B cell (primary cell): ENCODE measurements around the gene ATP11A. TPM values are rescaled to one million over a fixed set of nuclear protein-coding genes. Genes with fewer than 3 reads are reported as not detected.

Experiments
- ATAC-seq: fragments of 200-7000 bp; cut with Tn5 transposase; one replicate; pipeline ENCODE4 v1.10.0; 2021; ENCODE audit warnings: low read depth, mild to moderate bottlenecking, moderate number of reproducible peaks, moderate library complexity
- CTCF ChIA-PET: fragments of 350-600 bp; sonication (Branson Sonifier 250); formaldehyde crosslinking; loops from one replicate; lab custom pipeline; 2021; ENCODE audit warnings: antibody characterized with exemption, inconsistent platforms; lab: Charles Lee
- POLR2A ChIA-PET: fragments of 350-600 bp; sonication (Branson Sonifier 250); formaldehyde crosslinking; loops from one replicate; lab custom pipeline; 2021; ENCODE audit warnings: antibody characterized with exemption; lab: Charles Lee
- DNase-seq: peaks from one replicate; pipeline ENCODE4 v3.0.0; 2013
- H2AFZ ChIP-seq: 2 replicates; pipeline ENCODE4 v1.6.1; 2012; ENCODE audit warnings: mild to moderate bottlenecking, low read depth, low read length; ENCODE audit not compliant: insufficient read depth, poor library complexity, severe bottlenecking
- H3K27ac ChIP-seq, 2 donors: 1 replicate in 1 of 2; 2 replicates in 1 of 2; pipeline ENCODE4 v1.5.1; 2012 to 2013; ENCODE audit warnings: low read length in 2 of 2, mild to moderate bottlenecking in 2 of 2, moderate library complexity in 1 of 2
- H3K27me3 ChIP-seq, 4 experiments: fragments of 200-600 bp in 1 of 4; sonication (generic) in 1 of 4; replicated peaks in 1 of 4; 1 replicate in 2 of 4; 2 replicates in 2 of 4; pipeline versions ENCODE4 v1.6.1 to v1.7.0; 2013 to 2016; ENCODE audit warnings: low read length in 3 of 4, mild to moderate bottlenecking in 2 of 4, mixed read lengths in 1 of 4, moderate library complexity in 1 of 4; ENCODE audit not compliant: insufficient read depth in 4 of 4, control insufficient read depth in 3 of 4; ENCODE audit errors: control extremely low read depth in 1 of 4
- H3K36me3 ChIP-seq, 2 experiments: replicated peaks in 1 of 2; 1 replicate in 1 of 2; 2 replicates in 1 of 2; pipeline versions ENCODE4 v1.6.1 to v1.7.1; 2013; ENCODE audit warnings: low read length in 1 of 2; ENCODE audit not compliant: insufficient read depth in 2 of 2, control insufficient read depth in 1 of 2; ENCODE audit errors: control extremely low read depth in 1 of 2, extremely low read depth in 1 of 2
- H3K4me1 ChIP-seq, 2 donors: fragments of 200-600 bp in 1 of 2; sonication (generic) in 1 of 2; 1 replicate in 1 of 2; 2 replicates in 1 of 2; pipeline versions ENCODE4 v1.5.1 to v1.6.1; 2013 to 2017; ENCODE audit warnings: low read length in 2 of 2; ENCODE audit not compliant: control insufficient read depth in 2 of 2, insufficient read depth in 2 of 2
- H3K4me2 ChIP-seq: replicated peaks from 2 replicates; pipeline ENCODE3; 2012; ENCODE audit warnings: mild to moderate bottlenecking, low read depth, low read length; ENCODE audit not compliant: poor library complexity, severe bottlenecking
- H3K4me3 ChIP-seq, 5 experiments: fragments of 200-600 bp in 1 of 5; sonication (generic) in 1 of 5; 1 replicate in 3 of 5; 2 replicates in 2 of 5; pipeline versions ENCODE4 v1.5.1 to v1.7.0; 2011 to 2016; ENCODE audit warnings: low read length in 4 of 5, mild to moderate bottlenecking in 4 of 5, low read depth in 2 of 5, control low read depth in 1 of 5, moderate library complexity in 1 of 5; ENCODE audit not compliant: insufficient read depth in 1 of 5; ENCODE audit errors: control extremely low read depth in 1 of 5, extremely low read depth in 1 of 5
- H3K79me2 ChIP-seq: fragments of 200-600 bp; sonication (generic); one replicate; pipeline ENCODE4 v1.6.0; 2016; ENCODE audit warnings: low read length; ENCODE audit not compliant: control insufficient read depth, insufficient read depth
- H3K9ac ChIP-seq: fragments of 200-600 bp; sonication (generic); 2 replicates; pipeline ENCODE4 v1.6.1; 2017; ENCODE audit warnings: mild to moderate bottlenecking, low read length, moderate library complexity
- H3K9me3 ChIP-seq, 3 donors: one replicate each; pipeline versions ENCODE4 v1.6.1 to v1.7.1; 2013; ENCODE audit warnings: low read length in 2 of 3; ENCODE audit not compliant: control insufficient read depth in 2 of 3, insufficient read depth in 1 of 3; ENCODE audit errors: control extremely low read depth in 1 of 3
- H4K20me1 ChIP-seq: 2 replicates; pipeline ENCODE4 v1.6.0; 2012; ENCODE audit warnings: mild to moderate bottlenecking, low read length; ENCODE audit not compliant: insufficient read depth, control insufficient read depth, poor library complexity, severe bottlenecking
- H3K27ac Mint-ChIP-seq: one replicate; pipeline ENCODE4 v1.8.0; 2021; ENCODE audit warnings: mixed read lengths
- H3K27me3 Mint-ChIP-seq: one replicate; pipeline ENCODE4 v1.8.0; 2021; ENCODE audit warnings: mixed read lengths
- H3K4me1 Mint-ChIP-seq: one replicate; pipeline ENCODE4 v1.8.0; 2021; ENCODE audit warnings: mixed read lengths
- H3K4me3 Mint-ChIP-seq: one replicate; pipeline ENCODE4 v1.8.0; 2021; ENCODE audit warnings: mixed read lengths
- H3K9me3 Mint-ChIP-seq: one replicate; pipeline ENCODE4 v1.8.0; 2022; ENCODE audit warnings: mixed read lengths; ENCODE audit not compliant: insufficient read depth
- EZH2 ChIP-seq: IDR thresholded peaks from 2 replicates; pipeline ENCODE4 v1.6.1; 2012; ENCODE audit warnings: borderline replicate concordance, low read depth, mild to moderate bottlenecking, moderate library complexity, low read length; ENCODE audit not compliant: insufficient read depth, poor library complexity, severe bottlenecking
- WGBS: methylation state at CpG from one replicate; pipeline ENCODE4 v1.1.5; 2013; ENCODE audit warnings: missing lambda C conversion rate; ENCODE audit not compliant: insufficient coverage; 5-methylcytosine and 5-hydroxymethylcytosine counted together
- intact Hi-C: fragments of 100-400 bp; cut with micrococcal nuclease; formaldehyde crosslinking; loops from one replicate; pipeline ENCODE4 v1.10.0; 2022
- polyA plus RNA-seq: library from polyadenylated mRNA; depleted of rRNA; stranded (reverse); fragments of >200 nt; gene quantifications from 2 replicates; pipeline ENCODE4 v1.2.3, GENCODE V29; 2012
- total RNA-seq, 2 donors: library from RNA; stranded (reverse); fragments of 120-200 nt in 1 of 2; gene quantifications; 1 replicate in 1 of 2; 2 replicates in 1 of 2; pipeline versions ENCODE4 v1.2.3 to v1.2.4, GENCODE V29; 2013 to 2022
- TF ChIP-seq, protein P1 (sequence below): fragments of 200-600 bp; IDR thresholded peaks from one replicate; pipeline ENCODE4 v1.8.0; 2022; ENCODE audit warnings: antibody characterized with exemption, mild to moderate bottlenecking

Gene ATP11A
- total and polyA plus RNA-seq, 2 donors (not counting 1 experiment from before 2014, with no cell fraction given), result 36.9 to 60.3 TPM

DNA sequence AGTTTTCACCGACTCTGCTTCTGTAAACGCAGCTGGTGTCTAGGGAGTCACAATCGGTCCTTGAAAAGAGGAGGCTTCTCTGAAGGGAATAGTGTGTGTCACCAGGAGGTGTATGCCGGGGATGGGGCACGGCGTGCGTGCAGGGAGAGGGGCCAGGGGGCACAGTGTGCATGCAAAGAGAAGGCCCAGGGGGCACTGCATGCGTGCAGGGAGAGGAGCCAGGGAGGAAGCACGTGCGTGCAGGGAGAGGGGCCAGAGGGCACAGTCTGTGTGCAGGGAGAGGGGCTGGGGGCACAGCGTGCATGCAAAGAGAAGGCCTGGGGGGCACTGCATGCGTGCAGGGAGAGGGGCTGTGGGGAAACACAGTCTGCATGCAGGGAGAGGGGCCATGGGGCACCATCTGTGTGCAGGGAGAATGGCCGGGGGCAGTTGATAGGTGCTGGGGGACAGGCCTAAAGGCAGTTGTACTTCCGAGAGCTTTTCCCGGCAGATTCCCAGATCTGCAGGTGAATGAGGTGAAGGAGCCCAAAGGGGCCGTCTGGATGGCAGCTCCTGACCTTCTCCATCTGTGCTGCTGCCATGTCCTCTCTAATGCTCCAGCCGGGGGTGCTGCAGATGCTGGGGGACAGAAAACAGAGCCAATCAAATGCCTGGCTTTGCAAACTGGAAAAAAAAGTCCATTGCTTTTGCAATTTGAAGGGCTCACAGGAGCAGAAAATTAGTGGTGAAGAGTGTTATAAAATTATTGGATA, 36.4 kb downstream of the ATP11A start:
- Histone ChIP-seq H3K27ac (no peak overlapping the region), H3K4me2 (no peak overlapping the region), H3K36me3 (no peaks in the 10 kb centered on the region), H3K27me3 (no peaks in the 10 kb centered on the region), H3K4me3 (no peak overlapping the region), H3K79me2 (peaks cover 5% of the 10 kb centered on the region), H3K9ac (no peak overlapping the region), H4K20me1 (no peaks in the 10 kb centered on the region), H3K9me3 (no peaks in the 10 kb centered on the region), H3K4me1 (peaks cover 0 to 8% of the 10 kb centered on the region in 2 donors), H2AFZ (no peak overlapping the region)
- TF ChIP-seq, protein P1, sequence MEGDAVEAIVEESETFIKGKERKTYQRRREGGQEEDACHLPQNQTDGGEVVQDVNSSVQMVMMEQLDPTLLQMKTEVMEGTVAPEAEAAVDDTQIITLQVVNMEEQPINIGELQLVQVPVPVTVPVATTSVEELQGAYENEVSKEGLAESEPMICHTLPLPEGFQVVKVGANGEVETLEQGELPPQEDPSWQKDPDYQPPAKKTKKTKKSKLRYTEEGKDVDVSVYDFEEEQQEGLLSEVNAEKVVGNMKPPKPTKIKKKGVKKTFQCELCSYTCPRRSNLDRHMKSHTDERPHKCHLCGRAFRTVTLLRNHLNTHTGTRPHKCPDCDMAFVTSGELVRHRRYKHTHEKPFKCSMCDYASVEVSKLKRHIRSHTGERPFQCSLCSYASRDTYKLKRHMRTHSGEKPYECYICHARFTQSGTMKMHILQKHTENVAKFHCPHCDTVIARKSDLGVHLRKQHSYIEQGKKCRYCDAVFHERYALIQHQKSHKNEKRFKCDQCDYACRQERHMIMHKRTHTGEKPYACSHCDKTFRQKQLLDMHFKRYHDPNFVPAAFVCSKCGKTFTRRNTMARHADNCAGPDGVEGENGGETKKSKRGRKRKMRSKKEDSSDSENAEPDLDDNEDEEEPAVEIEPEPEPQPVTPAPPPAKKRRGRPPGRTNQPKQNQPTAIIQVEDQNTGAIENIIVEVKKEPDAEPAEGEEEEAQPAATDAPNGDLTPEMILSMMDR, result no peak
- no peak for TF ChIP-seq EZH2
- DNase-seq, result no peak
- no peak overlapping the region for H3K27ac Mint-ChIP-seq
- no peak overlapping the region for H3K4me3 Mint-ChIP-seq
- intact Hi-C loops, result no loop called here
- CTCF ChIA-PET, result no interaction called here
- 37% methylated on average over 17 of the region's 17 CpGs for WGBS
- POLR2A ChIA-PET, result no interaction called here
- no peaks in the 10 kb centered on the region for H3K27me3 Mint-ChIP-seq
- no peaks in the 10 kb centered on the region for H3K9me3 Mint-ChIP-seq
- no peak for ATAC-seq
- H3K4me1 Mint-ChIP-seq, result peaks cover 8% of the 10 kb centered on the region

DNA sequence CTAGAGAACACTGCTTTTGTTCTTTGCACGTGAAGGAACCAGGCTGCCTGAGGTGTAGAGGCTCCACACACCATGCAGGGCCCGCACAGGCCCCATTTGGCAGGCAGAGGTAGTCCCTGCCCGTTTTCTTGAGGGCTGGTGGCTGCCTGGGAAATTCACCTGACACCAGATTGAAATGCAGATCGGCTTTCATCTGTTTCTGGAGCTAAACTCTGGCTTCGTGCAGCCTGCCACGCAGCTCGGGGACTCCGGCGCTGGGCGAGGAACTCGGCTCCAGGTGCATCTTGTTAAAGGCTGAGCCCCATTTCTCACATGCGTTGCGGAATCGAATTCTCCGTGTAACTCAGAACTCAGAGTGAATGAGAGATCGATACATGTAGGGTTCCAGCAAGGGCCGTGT, 37.7 kb downstream of the ATP11A start:
- no peak overlapping the region for H3K27ac Mint-ChIP-seq
- no peak overlapping the region for H3K4me3 ChIP-seq
- peaks cover 8% of the 10 kb centered on the region for H3K79me2 ChIP-seq
- no peak overlapping the region for H3K4me2 ChIP-seq
- intact Hi-C loops, result no loop called here
- CTCF ChIA-PET, result no interaction called here
- peaks cover 8% of the 10 kb centered on the region for H3K4me1 Mint-ChIP-seq
- DNase-seq, result no peak
- TF ChIP-seq, protein P1, result no peak
- TF ChIP-seq EZH2, result no peak
- peaks cover 0 to 8% of the 10 kb centered on the region in 2 donors for H3K4me1 ChIP-seq
- no peak overlapping the region for H3K27ac ChIP-seq
- H3K4me3 Mint-ChIP-seq, result no peak overlapping the region
- no peaks in the 10 kb centered on the region for H3K9me3 Mint-ChIP-seq
- no peak overlapping the region for H2AFZ ChIP-seq
- H3K27me3 Mint-ChIP-seq, result no peaks in the 10 kb centered on the region
- H3K9ac ChIP-seq, result no peak overlapping the region
- ATAC-seq, result no peak
- H3K27me3 ChIP-seq, result no peaks in the 10 kb centered on the region
- 95% methylated on average over 17 of the region's 17 CpGs for WGBS
- POLR2A ChIA-PET, result no interaction called here
- H4K20me1 ChIP-seq, result no peaks in the 10 kb centered on the region
- H3K36me3 ChIP-seq, result no peaks in the 10 kb centered on the region
- H3K9me3 ChIP-seq, result no peaks in the 10 kb centered on the region
